ENCODE data around the gene DUSP8.

The DUSP8 gene

GRCh38 chr11:1526785-1527184 is 45.3 kb downstream of the DUSP8 start:
- no peak for TF ChIP-seq YY1 (IDR thresholded peaks at IDR 0.05; ENCODE audit: insufficient read depth, insufficient read length)
- no peak for TF ChIP-seq SUZ12 (IDR thresholded peaks at IDR 0.05; ENCODE audit: extremely low read depth, insufficient read depth, insufficient read length)
- no peak for TF ChIP-seq ZNF274 (IDR thresholded peaks at IDR 0.05; ENCODE audit: low read depth, low read length)
- no peaks in the 10 kb centered on the region for H3K27me3 ChIP-seq (ENCODE audit: insufficient read depth, insufficient read length)
- no peaks in the 10 kb centered on the region for H3K36me3 ChIP-seq (ENCODE audit: insufficient read depth, insufficient read length, low read length)
- no peak overlapping the region for H3K4me3 ChIP-seq (ENCODE audit: insufficient read length, low read depth)
- no peak for DNase-seq (ENCODE audit: low read depth, low spot score)
- peaks cover 5% of the 10 kb centered on the region for H3K4me1 ChIP-seq (ENCODE audit: insufficient read depth, insufficient read length)
- H3K9me3 ChIP-seq (ENCODE audit: insufficient read depth, low read length): no peaks in the 10 kb centered on the region
- H3K9ac ChIP-seq (ENCODE audit: insufficient read length, low read depth): no peak overlapping the region

- Histone ChIP-seq H3K9me3 (ENCODE audit: insufficient read depth, low read length) (no peaks in the 10 kb centered on the region), H3K27me3 (ENCODE audit: insufficient read depth, insufficient read length) (no peaks in the 10 kb centered on the region), H3K36me3 (ENCODE audit: insufficient read depth, insufficient read length, low read length) (no peaks in the 10 kb centered on the region), H3K9ac (ENCODE audit: insufficient read length, low read depth) (no peak overlapping the region), H3K4me1 (ENCODE audit: insufficient read depth, insufficient read length) (no peaks in the 10 kb centered on the region), H3K4me3 (ENCODE audit: insufficient read length, low read depth) (no peak overlapping the region)
- no peak for TF ChIP-seq ZNF274 (IDR thresholded peaks at IDR 0.05; ENCODE audit: low read depth, low read length)
- no peak for TF ChIP-seq SUZ12 (IDR thresholded peaks at IDR 0.05; ENCODE audit: extremely low read depth, insufficient read depth, insufficient read length)
- no peak for TF ChIP-seq YY1 (IDR thresholded peaks at IDR 0.05; ENCODE audit: insufficient read depth, insufficient read length)
- DNase-seq (ENCODE audit: low read depth, low spot score): no peak
Observed at GRCh38 chr11:1523779-1524178, 48.3 kb downstream of the DUSP8 start.

DNA sequence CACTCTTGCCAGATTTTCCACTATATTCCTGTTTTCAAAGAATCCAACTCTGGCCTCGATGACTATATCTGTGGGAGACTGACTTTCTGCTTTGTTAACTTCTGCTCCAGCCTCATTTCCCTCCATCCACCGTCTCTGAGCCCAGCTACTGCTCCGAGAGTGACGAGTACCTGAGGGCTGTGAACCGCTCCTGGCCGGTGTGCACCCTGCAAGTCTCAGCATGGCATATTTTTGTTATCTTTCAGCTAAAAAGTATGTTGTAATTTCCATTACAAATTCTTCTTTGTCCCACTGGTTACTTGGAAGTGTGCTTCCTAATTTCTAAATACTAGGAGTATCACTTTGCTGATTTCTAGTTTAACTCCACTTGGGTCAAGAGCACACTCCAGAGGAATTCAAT is 49.0 kb downstream of the DUSP8 start:
- no peak for DNase-seq (ENCODE audit: low read depth, low spot score)
- no peaks in the 10 kb centered on the region for H3K4me1 ChIP-seq (ENCODE audit: insufficient read depth, insufficient read length)
- TF ChIP-seq ZNF274 (IDR thresholded peaks at IDR 0.05; ENCODE audit: low read depth, low read length) (no peak), SUZ12 (IDR thresholded peaks at IDR 0.05; ENCODE audit: extremely low read depth, insufficient read depth, insufficient read length) (no peak), YY1 (IDR thresholded peaks at IDR 0.05; ENCODE audit: insufficient read depth, insufficient read length) (no peak)
- no peaks in the 10 kb centered on the region for H3K9me3 ChIP-seq (ENCODE audit: insufficient read depth, low read length)
- H3K9ac ChIP-seq (ENCODE audit: insufficient read length, low read depth): no peak overlapping the region
- no peaks in the 10 kb centered on the region for H3K27me3 ChIP-seq (ENCODE audit: insufficient read depth, insufficient read length)
- H3K36me3 ChIP-seq (ENCODE audit: insufficient read depth, insufficient read length, low read length): no peaks in the 10 kb centered on the region
- H3K4me3 ChIP-seq (ENCODE audit: insufficient read length, low read depth): no peak overlapping the region

- H3K9ac ChIP-seq (ENCODE audit: insufficient read length, low read depth): no peak overlapping the region
- no peaks in the 10 kb centered on the region for H3K9me3 ChIP-seq (ENCODE audit: insufficient read depth, low read length)
- no peaks in the 10 kb centered on the region for H3K36me3 ChIP-seq (ENCODE audit: insufficient read depth, insufficient read length, low read length)
- H3K4me3 ChIP-seq (ENCODE audit: insufficient read length, low read depth): no peak overlapping the region
- TF ChIP-seq YY1 (IDR thresholded peaks at IDR 0.05; ENCODE audit: insufficient read depth, insufficient read length) (no peak), ZNF274 (IDR thresholded peaks at IDR 0.05; ENCODE audit: low read depth, low read length) (no peak), SUZ12 (IDR thresholded peaks at IDR 0.05; ENCODE audit: extremely low read depth, insufficient read depth, insufficient read length) (no peak)
- peaks cover 7% of the 10 kb centered on the region for H3K4me1 ChIP-seq (ENCODE audit: insufficient read depth, insufficient read length)
- no peak for DNase-seq (ENCODE audit: low read depth, low spot score)
- no peaks in the 10 kb centered on the region for H3K27me3 ChIP-seq (ENCODE audit: insufficient read depth, insufficient read length)
Observed at GRCh38 chr11:1522081-1522424, 50.0 kb downstream of the DUSP8 start.

- TF ChIP-seq SUZ12 (IDR thresholded peaks at IDR 0.05; ENCODE audit: extremely low read depth, insufficient read depth, insufficient read length) (no peak), YY1 (IDR thresholded peaks at IDR 0.05; ENCODE audit: insufficient read depth, insufficient read length) (no peak), ZNF274 (IDR thresholded peaks at IDR 0.05; ENCODE audit: low read depth, low read length) (no peak)
- Histone ChIP-seq H3K4me3 (ENCODE audit: insufficient read length, low read depth) (no peak overlapping the region), H3K36me3 (ENCODE audit: insufficient read depth, insufficient read length, low read length) (no peaks in the 10 kb centered on the region), H3K9ac (ENCODE audit: insufficient read length, low read depth) (no peak overlapping the region), H3K4me1 (ENCODE audit: insufficient read depth, insufficient read length) (peaks cover 11% of the 10 kb centered on the region), H3K9me3 (ENCODE audit: insufficient read depth, low read length) (no peaks in the 10 kb centered on the region), H3K27me3 (ENCODE audit: insufficient read depth, insufficient read length) (no peaks in the 10 kb centered on the region)
- DNase-seq (ENCODE audit: low read depth, low spot score): no peak
Observed at GRCh38 chr11:1521382-1522080, 50.5 kb downstream of the DUSP8 start.

- TF ChIP-seq YY1 (IDR thresholded peaks at IDR 0.05; ENCODE audit: insufficient read depth, insufficient read length): no peak
- TF ChIP-seq ZNF274 (IDR thresholded peaks at IDR 0.05; ENCODE audit: low read depth, low read length): no peak
- no peak for TF ChIP-seq SUZ12 (IDR thresholded peaks at IDR 0.05; ENCODE audit: extremely low read depth, insufficient read depth, insufficient read length)
- peaks cover 17% of the 10 kb centered on the region for H3K4me1 ChIP-seq (ENCODE audit: insufficient read depth, insufficient read length)
- H3K4me3 ChIP-seq (ENCODE audit: insufficient read length, low read depth): no peak overlapping the region
- peak overlapping the region; percentile 45 for H3K9ac ChIP-seq (ENCODE audit: insufficient read length, low read depth)
- H3K27me3 ChIP-seq (ENCODE audit: insufficient read depth, insufficient read length): no peaks in the 10 kb centered on the region
- no peaks in the 10 kb centered on the region for H3K36me3 ChIP-seq (ENCODE audit: insufficient read depth, insufficient read length, low read length)
- no peaks in the 10 kb centered on the region for H3K9me3 ChIP-seq (ENCODE audit: insufficient read depth, low read length)
- DNase-seq (ENCODE audit: low read depth, low spot score): no peak
Observed at GRCh38 chr11:1520663-1521267, 51.3 kb downstream of the DUSP8 start.

DNA sequence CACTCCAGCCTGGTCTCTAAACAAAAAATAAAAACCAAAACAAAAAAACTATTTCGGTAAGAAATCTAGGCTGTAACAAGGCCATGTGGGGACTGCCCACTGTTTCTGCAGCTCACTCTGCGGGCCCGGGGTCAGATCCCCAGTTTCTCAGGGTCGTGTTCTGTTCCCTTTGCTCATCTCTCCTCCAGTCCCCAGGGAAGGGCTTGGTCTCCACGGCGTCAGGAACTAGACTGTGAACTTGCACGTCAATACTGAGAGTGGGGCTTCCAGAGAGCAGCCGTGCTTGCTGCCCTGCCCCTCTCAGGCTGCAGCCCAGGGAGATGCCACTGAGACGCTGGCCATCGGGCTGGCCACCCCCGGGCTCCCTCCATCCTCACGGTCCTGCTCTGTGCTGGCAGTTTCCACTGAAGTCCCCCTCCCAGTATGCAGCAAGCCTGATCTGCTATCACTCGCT is 51.8 kb downstream of the DUSP8 start:
- no peak for DNase-seq (ENCODE audit: low read depth, low spot score)
- no peak overlapping the region for H3K4me3 ChIP-seq (ENCODE audit: insufficient read length, low read depth)
- H3K9me3 ChIP-seq (ENCODE audit: insufficient read depth, low read length): no peaks in the 10 kb centered on the region
- H3K4me1 ChIP-seq (ENCODE audit: insufficient read depth, insufficient read length): peaks cover 21% of the 10 kb centered on the region
- no peak for TF ChIP-seq YY1 (IDR thresholded peaks at IDR 0.05; ENCODE audit: insufficient read depth, insufficient read length)
- TF ChIP-seq ZNF274 (IDR thresholded peaks at IDR 0.05; ENCODE audit: low read depth, low read length): no peak
- TF ChIP-seq SUZ12 (IDR thresholded peaks at IDR 0.05; ENCODE audit: extremely low read depth, insufficient read depth, insufficient read length): no peak
- H3K36me3 ChIP-seq (ENCODE audit: insufficient read depth, insufficient read length, low read length): no peaks in the 10 kb centered on the region
- H3K9ac ChIP-seq (ENCODE audit: insufficient read length, low read depth): no peak overlapping the region
- H3K27me3 ChIP-seq (ENCODE audit: insufficient read depth, insufficient read length): no peaks in the 10 kb centered on the region
